AG04450 (cell line): Measurements from ENCODE around the gene TCFL5. TPM values are rescaled to one million over a fixed set of nuclear protein-coding genes. Genes with fewer than 3 reads are reported as not detected.
A peak's percentile ranks its signal among the peaks of the same experiment; 100 is the strongest.

ENCODE experiments used
- CTCF ChIA-PET: fragments of 300-600, 350-600 bp; formaldehyde crosslinking; extraction: SDS; loops from one replicate; lab custom pipeline; 2022; ENCODE audit warnings: antibody characterized with exemption, inconsistent platforms; lab: Charles Lee
- POLR2A ChIA-PET: fragments of 350-600 bp; formaldehyde crosslinking; extraction: SDS; loops from one replicate; lab custom pipeline; 2021; ENCODE audit warnings: antibody characterized with exemption, inconsistent platforms; lab: Yijun Ruan, JAX
- DNase-seq: peaks from one replicate; pipeline ENCODE4 v3.0.0-alpha.2; 2011; ENCODE audit warnings: low read depth, low spot score
- H3K27ac ChIP-seq: one replicate; pipeline ENCODE4 v1.5.1; 2012; ENCODE audit warnings: low read depth, low read length, control low read depth
- H3K27me3 ChIP-seq: one replicate; pipeline ENCODE4 v1.6.0; 2012; ENCODE audit warnings: low read length; ENCODE audit not compliant: control insufficient read depth, insufficient read depth
- H3K4me3 ChIP-seq: 2 replicates; pipeline ENCODE4 v1.5.1; 2011; ENCODE audit warnings: mild to moderate bottlenecking, low read depth, low read length, control low read depth
- H3K9me3 ChIP-seq: 2 replicates; pipeline ENCODE4 v1.5.1; 2012; ENCODE audit warnings: low read length; ENCODE audit not compliant: control insufficient read depth, insufficient read depth
- polyA plus RNA-seq: library from polyadenylated mRNA; depleted of rRNA; stranded (reverse); fragments of >200 nt; gene quantifications from 2 replicates; pipeline ENCODE4 v1.2.3, GENCODE V29; 2011
- TF ChIP-seq, protein P1 (sequence below): IDR thresholded peaks from 2 replicates; pipeline ENCODE4 v1.5.1; 2011; ENCODE audit warnings: low read depth, low read length, control low read depth, inconsistent platforms

Gene TCFL5
- polyA plus RNA-seq, 1 experiment, result 9.9 TPM

DNA sequence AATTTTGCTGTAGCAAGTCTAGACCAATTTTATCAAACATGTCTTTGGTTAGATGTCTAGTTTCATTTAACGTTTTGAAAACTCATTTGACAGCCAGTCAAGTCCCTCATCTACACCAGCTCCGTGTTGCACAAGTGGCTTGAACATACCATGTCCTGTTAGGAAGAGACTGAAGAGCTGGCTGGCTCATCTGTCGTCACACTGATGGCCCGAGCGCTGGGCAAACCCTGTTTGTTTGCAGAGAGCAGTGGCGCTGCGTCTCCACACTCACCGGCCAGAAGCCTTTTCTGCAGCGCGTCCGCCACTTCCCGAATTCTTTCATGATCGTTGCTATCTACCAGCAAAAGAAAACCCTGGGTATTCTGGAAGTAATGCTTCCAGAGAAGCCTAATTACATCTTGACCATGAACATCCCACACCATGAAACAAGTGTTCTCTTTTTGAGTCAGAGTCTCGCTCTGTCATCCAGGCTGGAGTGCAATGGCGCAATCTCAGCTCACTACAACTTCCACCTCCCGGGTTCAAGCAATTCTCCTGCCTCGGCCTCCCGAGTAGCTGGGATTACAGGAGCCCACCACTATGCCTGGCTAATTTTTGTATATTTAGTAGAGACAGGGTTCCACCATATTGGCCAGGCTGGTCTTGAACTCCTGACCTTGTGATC lies 10.7 kb upstream of the TCFL5 start:
- POLR2A ChIA-PET, result interaction anchor here (1.5 kb wide), 1 partner anchor 11 kb away, joined by 3 read pairs; the partner anchor contains the start of gene TCFL5

DNA sequence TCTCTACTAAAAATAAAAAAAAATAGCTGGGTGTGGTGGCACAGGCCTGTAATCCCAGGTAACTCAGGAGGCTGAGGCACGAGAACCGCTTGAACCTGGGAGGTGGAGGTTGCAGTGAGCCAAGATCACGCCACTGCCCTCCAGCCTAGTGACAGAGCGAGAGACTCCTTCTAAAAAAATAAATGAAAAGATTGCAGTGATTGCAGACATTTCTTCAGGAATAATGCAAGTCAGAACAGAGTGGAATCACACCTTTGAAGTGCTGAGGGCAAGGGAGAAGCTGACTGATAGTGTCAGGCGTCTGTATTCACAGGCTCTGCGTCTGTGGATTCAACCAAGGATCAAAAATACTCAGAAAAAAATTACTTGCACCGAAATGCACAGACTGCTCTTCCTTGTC lies 2.6 kb upstream of the TCFL5 start:
- TF ChIP-seq, protein P1, sequence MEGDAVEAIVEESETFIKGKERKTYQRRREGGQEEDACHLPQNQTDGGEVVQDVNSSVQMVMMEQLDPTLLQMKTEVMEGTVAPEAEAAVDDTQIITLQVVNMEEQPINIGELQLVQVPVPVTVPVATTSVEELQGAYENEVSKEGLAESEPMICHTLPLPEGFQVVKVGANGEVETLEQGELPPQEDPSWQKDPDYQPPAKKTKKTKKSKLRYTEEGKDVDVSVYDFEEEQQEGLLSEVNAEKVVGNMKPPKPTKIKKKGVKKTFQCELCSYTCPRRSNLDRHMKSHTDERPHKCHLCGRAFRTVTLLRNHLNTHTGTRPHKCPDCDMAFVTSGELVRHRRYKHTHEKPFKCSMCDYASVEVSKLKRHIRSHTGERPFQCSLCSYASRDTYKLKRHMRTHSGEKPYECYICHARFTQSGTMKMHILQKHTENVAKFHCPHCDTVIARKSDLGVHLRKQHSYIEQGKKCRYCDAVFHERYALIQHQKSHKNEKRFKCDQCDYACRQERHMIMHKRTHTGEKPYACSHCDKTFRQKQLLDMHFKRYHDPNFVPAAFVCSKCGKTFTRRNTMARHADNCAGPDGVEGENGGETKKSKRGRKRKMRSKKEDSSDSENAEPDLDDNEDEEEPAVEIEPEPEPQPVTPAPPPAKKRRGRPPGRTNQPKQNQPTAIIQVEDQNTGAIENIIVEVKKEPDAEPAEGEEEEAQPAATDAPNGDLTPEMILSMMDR, result no peak
- H3K27me3 ChIP-seq, result no peaks in the 10 kb centered on the region
- no peak overlapping the region for H3K4me3 ChIP-seq
- H3K27ac ChIP-seq, result no peak overlapping the region
- no peak for DNase-seq
- POLR2A ChIA-PET, result no interaction called here
- no peaks in the 10 kb centered on the region; the same call in 1 of the 2 replicates for H3K9me3 ChIP-seq
- CTCF ChIA-PET, result no interaction called here

More for the DNA sequence above, 10.7 kb upstream of the TCFL5 start:
- no peaks in the 10 kb centered on the region; the same call in 1 of the 2 replicates for H3K9me3 ChIP-seq
- CTCF ChIA-PET, result interaction anchor here (0.6 kb wide), 1 partner anchor 17 kb away, joined by 3 read pairs; no protein-coding TSS in a partner anchor
- no peaks in the 10 kb centered on the region for H3K27me3 ChIP-seq
- no peak overlapping the region for H3K27ac ChIP-seq
- TF ChIP-seq, protein P1, result no peak
- no peak overlapping the region for H3K4me3 ChIP-seq
- no peak for DNase-seq

DNA sequence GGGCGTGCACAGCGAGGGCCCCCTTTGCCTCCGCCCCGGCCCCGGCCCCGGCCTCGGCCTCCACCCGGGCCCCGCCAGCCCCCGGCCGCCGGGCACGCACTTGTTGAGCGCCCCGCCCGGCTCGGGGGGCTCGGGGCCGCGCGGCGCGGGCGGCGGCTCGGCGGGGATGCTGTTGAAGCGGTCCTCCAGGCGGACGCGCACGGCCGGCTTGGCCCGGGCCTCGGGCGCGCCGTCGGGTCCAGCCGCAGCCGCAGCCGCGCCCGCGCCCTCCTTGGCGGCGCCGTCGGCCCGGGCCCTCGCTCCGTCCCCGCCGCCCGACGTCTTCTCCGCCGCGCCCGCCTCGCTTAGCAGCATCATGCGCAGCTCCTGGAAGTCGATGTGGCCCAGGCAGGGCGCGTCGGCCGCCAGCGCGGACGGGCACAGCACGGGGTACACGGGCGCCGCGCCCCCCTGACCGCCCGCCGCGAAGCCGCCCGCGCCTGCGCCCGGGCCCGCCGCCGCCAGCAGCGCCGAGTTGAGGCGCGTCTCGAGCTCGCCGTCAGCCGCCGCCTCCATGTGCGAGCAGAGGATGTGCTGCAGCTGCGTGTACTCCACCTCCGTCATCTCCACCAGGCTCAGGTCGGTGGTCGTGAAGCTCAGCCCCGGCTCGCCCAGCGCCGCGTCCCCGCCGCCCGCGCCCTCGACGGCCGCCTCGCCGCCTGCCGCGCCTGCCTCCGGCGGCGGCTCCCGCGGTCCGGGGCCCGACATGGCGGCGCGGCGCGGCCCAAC lies 514 bp downstream of the TCFL5 start:
- ChIA-PET POLR2A (interaction anchor here (0.9 to 1.0 kb wide), 3 partner anchors 11 to 76 kb away, joined by 3 to 9 read pairs (median 3); no protein-coding TSS in a partner anchor), CTCF (interaction anchor here (0.6 to 1.2 kb wide), 2 partner anchors 39 to 52 kb away, joined by 3 to 4 read pairs; no protein-coding TSS in a partner anchor)
- H3K4me3 ChIP-seq, result peak overlapping the region; percentile 68
- no peaks in the 10 kb centered on the region for H3K27me3 ChIP-seq
- no peak overlapping the region for H3K27ac ChIP-seq
- DNase-seq, result no peak
- TF ChIP-seq, protein P1, result no peak
- no peaks in the 10 kb centered on the region; the same call in 1 of the 2 replicates for H3K9me3 ChIP-seq

DNA sequence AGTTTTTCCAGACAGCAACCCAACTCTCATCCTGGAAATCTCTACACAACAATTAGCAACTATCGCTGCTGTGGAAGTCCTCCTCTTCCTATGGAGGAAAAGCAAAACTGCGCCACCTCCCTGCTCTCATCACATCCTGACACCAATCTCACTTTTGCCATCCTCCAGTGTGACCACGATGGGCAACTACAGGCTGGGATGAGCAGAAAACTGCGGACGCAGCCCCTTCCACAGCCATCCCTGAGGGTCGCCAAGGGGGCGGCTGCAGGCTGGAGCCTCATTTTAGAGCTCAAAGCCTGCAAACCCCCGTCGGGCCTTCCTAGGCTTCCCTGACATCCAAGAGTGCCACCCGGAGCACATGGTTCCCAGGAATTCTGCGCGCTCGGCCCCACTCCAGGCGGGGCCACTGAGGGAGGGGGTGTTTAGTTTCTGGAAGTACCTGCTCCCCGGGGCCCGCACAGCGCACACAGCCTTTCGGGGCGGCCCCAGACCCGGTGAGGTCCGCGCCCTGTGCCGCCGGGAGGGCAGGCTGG lies 1.2 kb downstream of the TCFL5 start:
- H3K9me3 ChIP-seq, result no peaks in the 10 kb centered on the region; the same call in 1 of the 2 replicates
- no peaks in the 10 kb centered on the region for H3K27me3 ChIP-seq
- no peak overlapping the region for H3K27ac ChIP-seq
- POLR2A ChIA-PET, result no interaction called here
- DNase-seq, result no peak
- TF ChIP-seq, protein P1, result no peak; the same call in 1 of the 2 replicates
- CTCF ChIA-PET, result no interaction called here
- H3K4me3 ChIP-seq, result peak overlapping the region; percentile 68
